GM19025 (cell line): ENCODE data around the gene CEP57.
A peak's percentile ranks its signal among the peaks of the same experiment; 100 is the strongest.

ENCODE experiments used
- ATAC-seq: cut with Tn5 transposase; IDR thresholded peaks from one replicate; pipeline ENCODE4 v1.9.1; 2021; ENCODE audit warnings: mild to moderate bottlenecking, low read depth, moderate library complexity; ENCODE audit not compliant: unreplicated experiment

CEP57 gene

DNA sequence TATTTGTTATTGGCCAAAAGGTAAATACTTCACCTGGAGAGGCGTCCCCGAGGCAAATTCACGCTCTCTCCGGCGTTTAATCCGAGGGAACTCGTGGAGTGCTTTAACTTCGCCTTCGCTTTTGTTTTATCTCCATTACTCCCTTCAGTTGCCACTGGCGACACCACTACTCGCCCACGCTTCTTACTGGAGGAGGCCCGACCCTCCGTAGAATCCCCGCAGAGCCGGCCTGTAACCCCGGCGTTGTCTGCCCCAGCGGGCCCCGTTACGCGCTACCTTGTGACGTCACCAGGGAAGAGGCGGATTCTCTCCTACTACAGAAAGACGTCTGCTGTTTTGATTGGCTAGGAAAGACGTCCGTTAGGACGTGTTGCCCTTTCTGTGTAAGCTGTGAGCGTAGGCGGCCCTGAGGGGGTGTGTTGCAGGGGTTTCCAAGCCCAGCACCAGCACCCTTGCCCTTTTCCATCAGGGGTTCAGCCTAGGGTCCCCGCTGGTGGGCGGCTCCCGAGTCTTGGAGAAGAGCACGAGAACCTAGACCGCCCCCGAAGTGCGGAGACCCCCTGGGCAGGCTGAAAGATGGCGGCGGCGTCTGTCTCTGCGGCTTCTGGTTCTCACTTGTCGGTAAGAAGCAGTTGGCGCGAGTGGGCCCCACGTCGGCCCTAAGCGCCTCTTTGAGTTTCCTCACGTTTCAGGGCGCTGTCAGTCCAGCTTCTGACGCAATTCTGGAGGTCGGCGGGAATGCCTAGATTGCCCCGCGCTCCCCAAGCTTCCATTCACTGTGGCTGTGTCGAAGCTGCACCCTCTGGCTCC lies at the start of gene CEP57:
CEP57 (plus strand) TSS at position 376 of the 810 bp plus-strand sequence; CDS start at position 577, 201 bp downstream.
- ATAC-seq = peak; percentile 56

DNA sequence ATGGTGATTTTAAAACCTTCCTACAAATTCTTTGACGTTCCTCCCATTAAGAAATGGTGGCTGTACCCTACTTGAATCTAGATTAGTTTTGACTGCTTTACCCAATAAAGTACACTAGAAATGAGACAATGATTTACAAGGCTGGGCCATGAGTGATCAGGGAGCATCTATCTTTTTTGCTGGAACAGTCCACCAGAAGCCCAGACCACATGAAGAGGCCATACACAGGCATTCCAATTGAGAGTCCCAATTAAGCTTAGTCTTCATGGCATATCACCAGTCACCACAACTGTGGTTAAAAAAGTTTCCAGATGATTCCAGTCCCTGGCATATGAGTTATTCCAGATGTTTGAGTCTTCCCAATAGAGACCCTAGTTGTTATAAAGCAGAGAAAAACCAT lies 40.2 kb upstream of the CEP57 start:
- no peak for ATAC-seq

DNA sequence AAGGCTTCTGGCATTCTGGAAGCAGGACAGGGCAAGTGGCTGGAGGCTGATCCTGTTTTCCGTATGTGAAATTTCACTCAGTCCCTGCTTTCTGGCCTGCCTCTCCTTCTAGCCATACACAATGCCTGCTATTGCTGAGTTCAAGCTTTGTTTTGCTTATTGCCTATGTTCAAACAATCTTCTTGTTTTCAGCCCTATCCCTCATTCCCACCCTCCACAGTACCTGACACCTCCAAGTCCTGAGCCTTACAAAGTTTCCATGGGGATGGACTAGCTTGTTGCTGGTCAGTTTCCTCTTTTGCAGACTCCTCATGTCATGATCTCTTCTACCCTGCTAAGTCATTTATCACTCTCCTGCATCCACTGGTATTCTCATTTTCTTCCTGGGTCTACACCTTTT lies 38.8 kb upstream of the CEP57 start:
- ATAC-seq = no peak

DNA sequence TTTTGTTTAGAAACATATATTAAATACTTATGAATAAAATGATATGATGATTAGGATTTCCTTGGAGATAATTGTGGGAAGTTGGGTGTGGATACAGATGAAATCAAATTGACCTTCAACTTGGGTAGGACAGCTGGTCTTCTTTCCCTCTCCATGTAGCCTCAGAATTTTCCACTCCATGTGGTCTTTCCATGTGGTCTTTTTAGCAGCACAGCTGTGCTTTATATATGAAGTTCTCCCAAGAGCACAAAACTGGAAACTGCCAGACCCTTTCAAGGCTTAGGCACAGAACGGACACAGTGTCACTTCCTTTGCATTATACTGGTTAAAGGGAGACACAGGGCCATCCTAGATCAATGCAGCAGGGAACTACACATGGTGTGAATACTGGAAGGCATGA lies 29.4 kb upstream of the CEP57 start:
- no peak for ATAC-seq

DNA sequence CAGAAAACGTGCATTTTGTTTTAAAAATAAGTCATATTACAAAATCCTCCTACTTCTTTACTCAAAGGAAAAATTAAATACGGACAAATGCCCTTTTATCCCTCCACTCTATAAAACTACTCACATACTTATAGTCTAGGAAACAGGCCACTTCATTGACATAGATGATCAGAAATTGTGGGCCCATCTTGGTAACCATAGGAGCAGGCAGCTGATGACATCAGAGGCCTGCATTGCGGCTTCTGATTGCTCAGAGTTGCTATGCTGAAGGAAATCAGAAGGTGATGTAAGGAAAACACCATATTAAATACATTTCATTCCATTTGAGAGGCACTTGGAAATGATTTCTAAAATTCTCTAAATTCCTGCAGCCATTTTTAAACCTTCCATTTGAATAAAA lies 27.8 kb upstream of the CEP57 start:
- no peak for ATAC-seq

DNA sequence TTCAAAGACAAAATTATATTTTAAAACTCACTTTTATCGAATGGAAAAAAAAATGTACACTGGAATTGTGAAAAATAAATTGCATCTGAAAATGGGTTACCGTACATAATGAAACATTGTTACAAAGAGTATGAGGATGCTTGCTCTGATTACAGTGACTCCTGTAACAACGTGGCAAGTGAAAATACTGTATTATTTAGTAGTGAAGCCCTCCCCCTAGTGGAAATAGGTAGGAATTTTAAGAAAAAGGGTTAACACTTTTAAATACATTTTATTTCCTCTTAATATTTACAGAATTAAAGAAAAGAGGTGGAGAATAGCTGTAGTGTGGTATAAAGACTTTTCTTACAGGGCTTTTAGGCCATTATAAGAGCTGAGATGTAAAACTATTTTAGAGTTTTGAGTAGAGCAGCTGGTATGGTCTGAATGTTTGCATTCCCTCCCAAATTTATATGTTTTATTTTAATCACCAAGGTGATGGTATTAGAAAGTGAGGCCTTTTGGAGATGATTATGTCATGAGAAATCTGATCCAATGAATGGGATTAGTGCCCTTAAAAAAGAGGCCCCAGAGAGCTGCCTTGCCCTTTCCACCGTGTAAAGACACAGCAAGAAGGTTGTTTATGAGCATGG lies 25.9 kb upstream of the CEP57 start:
- no peak for ATAC-seq

DNA sequence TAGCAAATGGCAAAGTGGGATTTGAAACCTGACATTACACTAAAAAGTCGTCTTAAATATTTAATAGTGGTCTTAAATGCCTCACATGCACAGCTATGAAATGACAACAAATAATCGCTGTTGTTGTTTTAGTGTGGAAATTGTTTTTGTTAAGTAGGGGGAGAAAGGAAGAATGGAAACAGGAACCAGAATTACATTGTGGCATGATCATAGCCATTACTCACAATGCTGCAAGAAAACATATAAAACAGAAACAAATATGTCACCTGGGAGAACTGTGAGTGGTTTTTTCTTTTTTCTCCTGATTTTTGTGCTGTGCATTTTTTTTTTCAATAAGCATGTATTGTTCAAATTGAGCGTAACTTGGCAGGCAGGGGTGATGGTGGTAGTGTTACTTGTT lies 23.6 kb upstream of the CEP57 start:
- ATAC-seq = no peak

DNA sequence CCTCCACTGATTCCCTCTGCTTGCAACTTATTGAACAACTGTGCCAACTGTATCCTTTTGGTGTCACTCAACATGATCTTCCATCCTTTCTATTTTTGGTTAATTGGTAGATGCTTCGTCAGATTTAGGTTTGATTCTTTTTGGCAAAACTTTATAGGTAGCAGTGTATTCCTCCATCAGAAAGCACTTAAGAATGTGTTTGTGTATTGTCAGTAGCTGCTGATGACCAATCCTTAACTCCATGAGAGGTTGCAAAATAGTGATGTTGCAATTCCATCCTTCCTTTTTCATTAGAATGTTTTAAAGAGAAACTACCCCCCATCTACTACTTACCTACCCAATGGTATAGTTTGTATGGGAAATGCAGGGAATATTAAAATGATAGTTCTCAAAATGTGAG lies 22.8 kb upstream of the CEP57 start:
- no peak for ATAC-seq

DNA sequence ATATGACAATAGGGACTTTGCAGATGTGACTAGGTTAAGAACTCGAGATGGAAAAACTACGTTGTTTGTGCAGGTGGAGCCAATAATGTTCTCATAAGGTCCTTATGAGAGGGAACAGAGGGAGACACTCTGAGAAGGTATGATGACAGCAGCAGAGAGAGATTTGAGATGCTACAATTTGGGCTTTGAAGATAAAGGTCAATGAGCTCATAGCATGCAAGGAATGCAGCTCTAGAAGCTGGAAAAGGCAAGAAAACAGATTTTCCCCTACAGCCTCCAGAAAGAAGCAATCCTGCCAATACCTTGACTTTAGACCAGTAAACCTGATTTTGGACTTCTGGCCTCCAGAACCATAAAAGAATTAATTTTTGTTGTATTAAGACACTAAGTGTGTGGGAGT lies 21.8 kb upstream of the CEP57 start:
- no peak for ATAC-seq

DNA sequence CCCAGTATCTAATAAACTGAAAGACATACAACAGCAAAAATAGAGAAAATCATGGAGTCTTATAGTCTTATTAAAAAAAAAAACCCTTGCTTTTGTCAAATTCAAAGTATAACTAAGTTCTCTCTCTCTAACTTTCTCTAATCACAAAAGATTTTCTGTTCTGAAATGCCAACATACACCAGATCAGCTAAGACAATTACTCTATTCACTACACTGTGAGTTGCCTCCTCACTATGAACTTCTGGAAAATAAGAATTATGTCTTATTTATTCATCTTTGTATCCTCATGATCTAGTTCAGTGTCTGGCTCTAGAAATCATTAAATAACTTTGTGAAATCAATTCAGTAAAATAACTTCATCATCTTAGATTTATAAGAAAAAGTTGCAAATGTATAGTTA lies 13.4 kb upstream of the CEP57 start:
- no peak for ATAC-seq

DNA sequence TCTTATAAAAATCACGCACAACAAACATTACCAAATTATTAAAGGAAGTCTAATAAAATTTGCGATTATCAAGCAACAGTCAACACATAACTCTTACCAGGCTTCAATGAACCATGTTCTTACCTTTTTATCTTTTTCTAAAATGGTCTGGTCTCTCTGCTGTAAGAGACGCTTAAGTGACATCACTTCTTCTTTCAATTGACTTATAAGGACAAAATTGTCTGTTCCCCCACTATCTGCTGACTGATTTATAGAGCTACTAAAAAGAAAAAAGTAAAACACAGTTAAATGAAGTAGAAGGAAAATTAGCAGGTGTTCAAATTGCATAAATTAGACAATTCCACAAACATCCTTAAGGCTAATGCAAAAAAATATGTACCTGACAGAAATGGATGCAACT lies 11.6 kb upstream of the CEP57 start:
- no peak for ATAC-seq

DNA sequence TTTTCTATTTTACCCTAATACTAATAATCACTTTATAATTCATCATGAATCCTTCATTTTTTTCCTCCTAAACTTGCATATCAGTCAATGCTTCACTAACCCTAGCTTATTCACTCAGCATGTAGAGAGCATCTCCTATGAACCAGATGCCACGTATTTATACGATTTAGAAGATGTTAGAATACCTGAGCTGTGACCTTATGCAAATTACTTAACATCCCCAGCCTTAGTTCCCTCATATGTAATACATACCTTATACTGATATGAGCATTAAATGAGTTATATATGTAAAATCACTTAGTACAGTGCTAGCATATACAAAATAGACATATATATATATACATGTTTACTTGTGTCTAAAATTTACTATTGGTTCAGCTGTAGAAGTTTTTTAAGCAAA lies 9.8 kb upstream of the CEP57 start:
- ATAC-seq = no peak

DNA sequence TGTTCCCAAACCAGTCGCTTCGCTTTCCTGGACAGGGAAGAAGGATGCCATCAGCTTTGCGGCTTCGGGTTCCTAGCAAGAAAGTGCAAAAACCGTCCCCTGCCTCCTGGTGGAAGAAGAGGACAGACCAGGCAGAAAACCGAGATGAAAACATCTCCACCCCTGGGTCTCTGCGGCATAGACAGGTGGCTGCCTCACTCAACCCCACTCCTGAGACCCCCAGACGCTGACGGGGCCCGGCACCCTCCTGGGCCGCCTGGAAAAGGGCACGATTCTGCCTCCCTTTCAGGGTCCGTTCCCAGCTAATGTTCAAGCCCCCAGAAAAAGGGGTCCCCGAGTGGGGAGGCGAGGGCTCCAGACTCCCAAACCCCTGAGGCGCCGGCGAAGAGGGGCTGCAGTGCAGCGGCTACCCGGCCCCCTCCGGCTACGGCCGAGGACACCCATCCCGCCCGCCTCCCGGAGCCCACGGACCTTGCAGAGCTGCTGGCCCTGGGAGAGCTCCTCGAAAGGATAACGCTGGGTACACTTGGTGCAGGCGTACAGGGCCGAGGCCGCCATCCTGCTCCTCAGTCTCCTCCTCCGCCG lies 1.3 kb upstream of the CEP57 start:
- no peak for ATAC-seq

DNA sequence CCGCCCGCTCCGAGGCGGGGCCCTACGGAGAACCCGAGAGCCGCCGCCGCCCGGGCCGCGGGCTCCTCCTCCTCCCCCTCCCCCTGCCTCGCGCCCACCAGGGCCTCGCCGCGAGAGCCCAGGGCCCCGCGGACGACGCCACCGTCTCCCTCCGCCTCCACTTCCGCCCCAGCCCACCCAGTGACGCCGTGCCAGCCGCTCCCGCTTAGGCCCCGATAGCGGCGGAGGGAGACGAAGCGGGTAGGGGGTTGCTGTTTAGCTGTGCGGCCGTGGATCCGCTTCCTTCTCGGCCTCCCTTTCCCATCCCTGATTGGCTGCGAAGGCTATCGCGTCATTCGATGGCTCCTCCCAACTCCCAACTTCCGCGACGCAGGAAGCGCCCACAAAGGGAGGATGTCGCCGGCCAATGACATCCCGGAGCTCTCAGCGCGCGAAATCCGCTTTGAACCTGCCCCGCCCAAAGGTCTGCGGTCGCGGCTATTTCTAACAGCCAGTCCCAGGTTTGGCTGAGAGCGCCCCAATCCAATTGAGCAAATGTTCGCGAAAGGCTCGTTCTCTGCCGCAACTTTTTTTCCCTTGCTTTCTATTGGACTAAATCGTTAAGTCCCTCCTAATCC lies 684 bp upstream of the CEP57 start, which contains the start of gene FAM76B:
FAM76B (minus strand) TSS at position 277 of the 617 bp plus-strand sequence. CDS start 304 bp downstream, outside the sequence.
- ATAC-seq = peak; percentile 70

DNA sequence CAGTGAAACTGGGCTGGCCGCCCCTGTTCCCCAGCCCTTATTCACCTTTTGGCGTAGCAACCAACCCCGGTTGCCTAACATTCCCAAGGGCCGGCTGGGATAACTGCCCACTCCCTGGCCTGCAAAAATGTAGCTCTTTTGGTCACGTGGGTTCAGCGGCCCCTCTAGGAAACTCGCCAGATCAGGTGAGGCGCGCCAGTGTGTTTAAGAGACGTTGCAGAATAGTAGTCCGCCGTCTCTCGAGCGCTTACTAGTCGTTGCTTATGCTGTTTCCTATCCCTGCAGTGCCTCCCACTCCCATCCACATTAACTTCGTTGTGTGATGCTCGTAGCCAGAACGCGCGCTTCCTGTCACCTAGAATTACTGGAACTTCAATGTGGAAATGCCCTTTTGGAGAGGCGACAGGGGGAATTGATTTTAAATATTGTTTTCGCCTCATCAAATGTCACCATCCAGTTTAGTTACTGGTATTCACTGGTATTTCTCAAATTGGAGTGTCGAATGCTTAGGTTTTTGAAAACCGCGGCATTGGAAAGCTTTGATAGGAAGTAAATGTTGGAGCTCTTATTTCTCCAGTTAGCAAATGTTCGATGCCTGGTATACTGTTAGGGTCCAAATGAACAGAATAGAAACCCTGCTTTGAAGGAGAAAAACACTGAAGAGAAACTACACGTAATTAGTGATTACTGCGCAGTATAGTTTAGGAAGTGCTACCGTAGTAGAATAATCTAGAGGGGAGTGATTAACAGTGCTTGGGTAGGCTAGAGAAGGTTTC lies 823 bp downstream of the CEP57 start:
- no peak for ATAC-seq

DNA sequence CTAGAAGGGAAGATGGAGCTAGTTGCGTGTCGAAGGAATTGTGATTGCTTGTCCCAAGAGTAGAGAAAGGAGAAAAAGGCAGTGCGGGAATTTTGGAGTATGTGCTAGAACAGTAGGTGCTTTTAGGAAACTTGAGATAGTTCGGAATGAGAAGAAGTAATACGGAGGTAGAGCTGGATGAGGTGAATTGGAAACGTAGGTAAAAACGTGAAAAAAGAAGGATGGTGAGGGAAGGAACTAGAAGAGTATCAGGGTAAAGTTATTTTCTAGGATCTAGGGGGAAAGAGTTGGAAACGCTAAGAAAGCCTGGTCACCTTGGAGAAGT lies 1.4 kb downstream of the CEP57 start:
- no peak for ATAC-seq

DNA sequence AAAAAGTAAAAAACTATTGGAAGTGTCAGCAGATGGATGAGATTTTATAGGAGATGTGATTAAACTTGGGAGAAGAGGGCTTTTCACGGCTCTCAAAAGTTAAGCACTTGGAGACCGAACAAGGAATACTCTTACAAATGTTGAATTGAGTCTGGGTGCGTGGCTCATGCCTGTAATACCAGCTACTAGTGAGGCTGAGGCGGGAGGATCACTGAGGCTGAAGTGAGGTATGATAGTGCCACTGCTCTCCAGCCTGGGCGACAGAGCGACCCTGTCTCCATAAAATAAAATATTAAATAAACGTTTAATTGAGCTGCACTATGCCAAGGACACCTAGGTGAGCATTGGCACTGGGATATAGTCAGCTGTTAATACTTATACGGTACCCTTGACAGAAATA lies 1.9 kb downstream of the CEP57 start:
- no peak for ATAC-seq

DNA sequence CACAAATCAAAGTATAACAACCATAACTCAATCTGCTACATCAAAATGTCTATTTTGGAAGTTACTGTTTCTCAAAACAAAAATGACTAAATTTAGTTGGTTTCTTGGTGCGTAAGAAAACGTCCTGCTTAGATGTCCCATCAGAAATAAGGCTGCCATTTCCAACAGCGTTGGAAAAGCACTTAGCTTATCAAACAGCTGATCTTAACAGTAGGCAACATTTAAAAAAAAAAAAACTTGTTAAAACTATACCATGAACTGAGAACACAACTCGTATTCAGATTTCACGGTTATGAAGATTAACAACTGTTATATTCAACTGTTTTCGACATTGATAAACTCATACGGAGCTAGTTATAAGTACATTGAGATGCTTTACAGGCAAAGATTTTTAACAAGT lies 2.4 kb downstream of the CEP57 start:
- no peak for ATAC-seq

DNA sequence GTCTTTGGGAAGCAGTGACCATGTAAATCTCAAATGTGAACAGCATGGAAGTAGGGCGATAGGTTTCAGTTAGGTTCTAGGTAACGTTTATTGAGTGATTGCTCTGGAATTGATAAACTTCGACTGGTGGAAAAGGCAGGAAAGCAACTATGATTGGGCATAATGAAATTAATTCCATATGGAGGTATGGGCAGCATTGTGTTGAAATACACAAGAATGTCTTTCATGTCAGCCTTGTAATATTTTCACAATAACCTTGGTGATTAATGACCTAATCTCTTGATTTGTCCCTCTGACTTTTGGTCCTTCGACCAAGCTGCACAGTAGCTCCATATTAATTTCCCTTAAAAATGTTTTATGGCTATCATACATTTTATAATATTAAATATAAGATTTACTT lies 2.8 kb downstream of the CEP57 start:
- no peak for ATAC-seq

DNA sequence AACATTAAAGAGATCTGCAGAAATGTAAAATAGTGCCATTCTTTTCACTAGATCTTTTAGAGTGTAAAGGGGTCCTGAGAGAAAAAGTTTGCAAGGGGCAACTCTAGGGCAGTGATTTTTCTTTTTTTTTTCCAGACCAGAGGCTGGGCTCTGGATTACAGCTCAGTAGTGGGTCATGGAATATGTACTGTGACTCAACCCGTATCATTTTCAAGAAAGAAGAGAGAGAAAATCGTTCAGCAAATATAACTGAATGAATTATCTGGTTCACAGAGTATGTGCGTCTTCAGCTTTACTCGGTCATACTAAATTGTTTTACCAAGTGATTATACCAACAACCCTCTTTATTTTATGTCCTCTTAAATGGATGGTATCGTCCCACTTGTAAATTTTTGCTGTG lies 3.8 kb downstream of the CEP57 start:
- ATAC-seq = no peak
